Duodenal mucosa (tissue), 2 donors: Measurements from ENCODE around the gene CAMKK1.

Experiments used
- H3K27ac ChIP-seq: one replicate; pipeline ENCODE4 v1.7.0; 2013; ENCODE audit warnings: low read depth, low read length
- H3K27me3 ChIP-seq, 2 donors: one replicate each; pipeline ENCODE4 v1.7.0; 2013; ENCODE audit warnings: low read length in 2 of 2, control low read depth in 1 of 2; ENCODE audit not compliant: insufficient read depth in 2 of 2, control insufficient read depth in 1 of 2
- H3K36me3 ChIP-seq, 2 donors: one replicate each; pipeline ENCODE4 v1.7.0; 2013; ENCODE audit warnings: low read length in 2 of 2, control low read depth in 1 of 2; ENCODE audit not compliant: insufficient read depth in 2 of 2, control insufficient read depth in 1 of 2
- H3K4me1 ChIP-seq, 2 donors: one replicate each; pipeline ENCODE4 v1.7.0; 2013; ENCODE audit warnings: low read length in 2 of 2, control low read depth in 1 of 2; ENCODE audit not compliant: insufficient read depth in 2 of 2, control insufficient read depth in 1 of 2
- H3K4me3 ChIP-seq, 2 donors: one replicate each; pipeline ENCODE4 v1.7.0; 2013; ENCODE audit warnings: low read length in 2 of 2, low read depth in 1 of 2
- H3K9ac ChIP-seq, 2 donors: one replicate each; pipeline ENCODE4 v1.7.0; 2013; ENCODE audit warnings: low read length in 2 of 2, low read depth in 1 of 2
- H3K9me3 ChIP-seq, 2 donors: one replicate each; pipeline ENCODE4 v1.7.0; 2013; ENCODE audit warnings: low read length in 2 of 2, control low read depth in 1 of 2; ENCODE audit not compliant: control insufficient read depth in 1 of 2

CAMKK1 gene

DNA sequence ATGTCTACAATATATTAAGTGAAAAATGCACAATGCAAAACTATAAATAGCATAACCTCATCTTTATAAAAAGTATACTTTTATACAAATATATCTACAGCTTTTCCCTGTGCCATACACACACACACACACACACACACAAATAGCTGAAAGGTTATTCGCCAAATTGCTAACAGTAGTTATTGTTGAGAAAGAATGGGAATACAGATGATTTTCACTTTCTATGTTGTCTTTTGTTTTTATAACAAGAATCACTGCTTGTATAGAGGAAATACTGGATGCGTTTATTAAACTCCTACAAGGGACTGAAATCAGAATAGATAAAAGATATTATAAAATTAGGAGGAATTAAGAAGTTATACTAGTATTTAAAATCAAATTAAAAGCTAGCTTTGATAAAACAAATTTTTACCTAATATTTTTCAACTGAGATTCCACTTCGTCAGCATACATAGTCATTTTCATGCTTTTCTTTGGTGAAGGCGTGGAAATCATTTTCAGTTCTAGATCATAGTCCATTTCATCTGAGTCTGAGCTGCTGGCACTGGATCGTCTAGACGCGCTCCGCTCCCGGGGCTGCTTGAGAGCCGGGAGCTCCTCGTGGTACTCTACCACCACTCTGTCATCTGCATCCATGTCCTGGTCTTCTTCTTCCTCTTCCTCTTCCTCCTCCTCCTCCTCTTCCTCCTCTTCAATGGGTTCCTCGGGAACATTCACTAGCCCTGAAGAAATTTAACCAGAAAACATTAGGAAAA, 74.8 kb downstream of the CAMKK1 start:
- H3K4me1 ChIP-seq = no peaks in the 10 kb centered on the region
- H3K27me3 ChIP-seq = no peaks in the 10 kb centered on the region
- H3K9me3 ChIP-seq = no peaks in the 10 kb centered on the region
- H3K36me3 ChIP-seq = peaks cover 47 to 92% of the 10 kb centered on the region in 2 donors
- H3K9ac ChIP-seq = no peak overlapping the region
- no peak overlapping the region for H3K4me3 ChIP-seq
- H3K27ac ChIP-seq = no peak overlapping the region

DNA sequence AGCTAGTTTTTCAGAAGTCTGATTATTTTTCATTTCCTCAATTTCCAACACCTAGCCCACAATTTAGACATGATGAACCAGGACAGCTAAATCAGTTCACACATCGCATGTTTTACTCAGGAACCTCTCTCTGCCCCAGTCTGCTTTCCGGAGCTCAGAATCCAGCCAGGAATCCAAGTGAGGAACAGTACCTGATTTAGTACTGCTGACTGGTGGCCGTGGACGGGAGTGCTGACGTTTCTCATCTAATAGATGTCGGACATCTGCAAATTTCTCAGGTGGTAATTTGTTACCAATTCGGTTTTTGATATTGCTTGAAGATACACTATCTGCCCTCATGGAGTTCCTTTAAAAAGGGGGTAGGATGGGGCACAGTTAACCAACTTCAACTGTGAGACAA, 76.9 kb downstream of the CAMKK1 start:
- H3K36me3 ChIP-seq = peaks cover 43 to 89% of the 10 kb centered on the region in 2 donors
- no peak overlapping the region for H3K27ac ChIP-seq
- H3K4me1 ChIP-seq = no peaks in the 10 kb centered on the region
- no peaks in the 10 kb centered on the region for H3K9me3 ChIP-seq
- no peak overlapping the region for H3K9ac ChIP-seq
- no peaks in the 10 kb centered on the region for H3K27me3 ChIP-seq
- no peak overlapping the region for H3K4me3 ChIP-seq

DNA sequence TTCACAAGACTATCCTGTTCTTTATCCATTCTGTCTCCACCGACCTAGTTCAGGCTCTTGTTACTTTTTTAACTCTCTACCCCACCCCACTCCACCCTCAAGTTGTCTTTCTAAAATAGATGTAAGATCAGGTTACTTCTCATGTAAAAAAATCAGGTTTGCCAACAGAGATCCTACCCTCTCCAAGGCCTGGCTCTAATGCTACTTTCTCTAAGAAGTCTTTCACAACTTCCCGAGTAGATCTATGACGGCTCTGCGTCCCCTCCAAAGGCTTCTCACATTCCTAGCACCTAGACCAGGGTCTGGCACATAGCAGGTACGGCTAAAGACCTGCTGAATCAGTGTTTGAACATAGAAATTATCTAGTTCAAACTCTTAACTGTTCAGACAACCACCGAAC, 77.7 kb downstream of the CAMKK1 start:
- Histone ChIP-seq H3K27me3 (no peaks in the 10 kb centered on the region), H3K9ac (no peak overlapping the region), H3K4me1 (no peaks in the 10 kb centered on the region), H3K27ac (no peak overlapping the region), H3K9me3 (no peaks in the 10 kb centered on the region), H3K4me3 (no peak overlapping the region), H3K36me3 (peaks cover 43 to 89% of the 10 kb centered on the region in 2 donors)

DNA sequence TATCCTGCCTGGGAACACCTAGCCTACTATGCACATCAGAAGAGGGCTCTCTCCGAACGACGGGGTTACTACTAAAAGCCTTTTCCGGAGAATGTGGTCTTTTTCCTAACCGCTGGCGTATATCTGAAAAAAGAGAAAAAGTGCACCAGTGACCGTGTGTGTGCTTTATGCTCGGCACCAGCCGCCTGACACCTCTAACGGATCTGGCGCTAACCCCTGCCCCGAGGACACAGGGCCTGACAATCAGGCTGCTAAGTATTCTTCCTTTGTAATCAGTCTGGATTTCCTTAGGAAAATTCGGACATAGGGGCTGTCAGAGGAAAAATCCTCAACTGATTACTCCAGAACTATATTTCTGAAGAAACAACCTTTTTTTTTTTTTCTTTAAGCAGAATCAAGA, 78.5 kb downstream of the CAMKK1 start:
- Histone ChIP-seq H3K9me3 (no peaks in the 10 kb centered on the region), H3K36me3 (peaks cover 43 to 87% of the 10 kb centered on the region in 2 donors), H3K4me1 (no peaks in the 10 kb centered on the region), H3K4me3 (no peak overlapping the region), H3K9ac (no peak overlapping the region), H3K27ac (no peak overlapping the region), H3K27me3 (no peaks in the 10 kb centered on the region)

DNA sequence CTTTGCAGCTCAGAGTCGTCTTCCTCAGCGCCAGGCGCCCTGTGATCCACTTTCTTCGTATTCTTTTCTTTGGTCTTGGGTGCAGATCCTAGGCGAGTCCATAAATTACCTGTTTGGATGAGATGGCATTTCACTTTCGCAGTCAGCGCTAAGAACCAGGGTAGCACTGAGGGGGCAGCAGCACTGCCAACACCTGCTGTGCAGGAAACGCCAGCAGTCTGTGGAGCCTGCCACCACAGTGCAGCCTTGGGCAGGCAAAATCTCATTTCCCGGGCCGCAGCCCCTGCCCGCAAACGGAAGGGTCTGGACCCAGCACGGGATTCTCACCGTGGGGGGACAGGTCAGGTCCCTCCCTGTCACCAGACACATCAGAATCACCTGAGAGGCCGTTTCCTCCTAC, 79.7 kb downstream of the CAMKK1 start:
- H3K9me3 ChIP-seq = no peaks in the 10 kb centered on the region
- H3K27me3 ChIP-seq = no peaks in the 10 kb centered on the region
- no peaks in the 10 kb centered on the region for H3K4me1 ChIP-seq
- no peak overlapping the region for H3K4me3 ChIP-seq
- peaks cover 34 to 83% of the 10 kb centered on the region in 2 donors for H3K36me3 ChIP-seq
- H3K27ac ChIP-seq = no peak overlapping the region
- H3K9ac ChIP-seq = no peak overlapping the region

DNA sequence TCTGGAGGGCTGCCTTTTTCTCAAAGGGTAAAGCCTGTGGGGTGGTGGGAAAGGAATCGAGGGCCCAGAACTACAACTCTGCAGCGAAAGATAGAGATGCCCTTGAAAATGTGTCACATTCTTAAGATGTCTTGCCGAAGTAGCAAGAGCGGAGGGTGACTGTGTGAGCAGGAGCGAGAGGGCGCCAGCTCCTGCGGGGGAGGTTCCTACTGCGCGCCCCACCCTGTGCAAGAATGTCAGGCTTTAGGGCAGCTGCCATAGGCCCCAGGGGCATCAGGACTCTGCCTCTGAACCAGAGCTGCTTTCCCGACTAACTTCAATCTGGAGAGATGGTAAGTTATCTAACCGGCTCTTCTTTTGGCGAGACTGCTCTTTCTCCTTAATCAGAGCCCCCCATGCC, 80.1 kb downstream of the CAMKK1 start:
- no peaks in the 10 kb centered on the region for H3K9me3 ChIP-seq
- H3K9ac ChIP-seq = no peak overlapping the region
- no peaks in the 10 kb centered on the region for H3K4me1 ChIP-seq
- H3K4me3 ChIP-seq = no peak overlapping the region
- H3K27me3 ChIP-seq = no peaks in the 10 kb centered on the region
- H3K27ac ChIP-seq = no peak overlapping the region
- H3K36me3 ChIP-seq = peaks cover 33 to 83% of the 10 kb centered on the region in 2 donors

DNA sequence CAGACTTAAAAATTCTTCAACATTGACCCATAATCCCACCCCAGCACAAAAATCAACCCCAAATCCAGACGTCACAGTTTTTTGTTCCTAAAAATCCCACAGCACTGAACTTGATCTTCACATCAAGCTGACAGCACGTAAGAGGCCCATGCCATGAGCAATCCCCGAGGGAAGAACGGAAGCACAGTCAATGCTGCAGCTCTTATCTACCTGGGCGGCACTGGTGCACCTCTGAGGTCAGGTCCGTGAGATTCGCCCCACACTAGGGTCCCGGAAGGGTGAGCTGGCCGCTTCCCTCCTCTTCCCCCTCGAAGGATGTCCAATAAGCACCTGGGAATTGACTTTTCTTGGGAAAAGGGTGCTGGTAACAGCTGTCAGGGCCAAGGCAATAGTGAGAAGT, 80.6 kb downstream of the CAMKK1 start:
- no peak overlapping the region for H3K27ac ChIP-seq
- no peaks in the 10 kb centered on the region for H3K27me3 ChIP-seq
- H3K36me3 ChIP-seq = peaks cover 37 to 85% of the 10 kb centered on the region in 2 donors
- H3K4me1 ChIP-seq = no peaks in the 10 kb centered on the region
- no peak overlapping the region for H3K9ac ChIP-seq
- H3K9me3 ChIP-seq = no peaks in the 10 kb centered on the region
- no peak overlapping the region for H3K4me3 ChIP-seq
